ENCODE results near the gene MPPED1. TPM values are rescaled to one million over a fixed set of nuclear protein-coding genes. Genes with fewer than 3 reads are reported as not detected.

The MPPED1 gene
- total and polyA plus RNA-seq, 2 donors (not counting 1 experiment from before 2014, with no cell fraction given), result 0.13 TPM; not detected in 1

GRCh38 chr22:43491737-43492136, 79.9 kb downstream of the MPPED1 start:
- H3K4me3 ChIP-seq (ENCODE audit: control extremely low read depth in 1 of 5, extremely low read depth in 1 of 5, insufficient read depth in 1 of 5, low read depth in 2 of 5, low read length in 4 of 5), result no peak overlapping the region
- Mint-ChIP-seq H3K4me3 (no peak overlapping the region), H3K4me1 (no peaks in the 10 kb centered on the region), H3K9me3 (ENCODE audit: insufficient read depth) (no peaks in the 10 kb centered on the region), H3K27ac (no peak overlapping the region), H3K27me3 (peaks cover 9% of the 10 kb centered on the region)
- H3K27me3 ChIP-seq (replicated peaks in 1 of 4; ENCODE audit: control extremely low read depth in 1 of 4, control insufficient read depth in 3 of 4, insufficient read depth in 4 of 4, low read length in 3 of 4), result no peaks in the 10 kb centered on the region
- ChIA-PET CTCF (interaction anchor here (1.0 kb wide), 1 partner anchor 105 kb away, joined by 3 read pairs; no protein-coding TSS in a partner anchor), POLR2A (no interaction called here)
- 100% methylated on average over 1 of the region's 1 CpG for WGBS (ENCODE audit: insufficient coverage)
- TF ChIP-seq CTCF (IDR thresholded peaks at IDR 0.05) (no peak), EZH2 (IDR thresholded peaks at IDR 0.05; ENCODE audit: borderline replicate concordance, insufficient read depth, low read depth, low read length, poor library complexity, severe bottlenecking) (no peak)
- no peaks in the 10 kb centered on the region for H3K4me1 ChIP-seq (ENCODE audit: control insufficient read depth in 2 of 2, insufficient read depth in 2 of 2, low read length in 2 of 2)
- peaks cover 0 to 8% (median 0%) of the 10 kb centered on the region in 3 donors for H3K9me3 ChIP-seq (ENCODE audit: control extremely low read depth in 1 of 3, control insufficient read depth in 2 of 3, insufficient read depth in 1 of 3, low read length in 2 of 3)
- ATAC-seq (ENCODE audit: low read depth) (no peak), DNase-seq (no peak)
- no peaks in the 10 kb centered on the region for H3K79me2 ChIP-seq (ENCODE audit: control insufficient read depth, insufficient read depth, low read length)
- H3K36me3 ChIP-seq (replicated peaks in 1 of 2; ENCODE audit: control extremely low read depth in 1 of 2, control insufficient read depth in 1 of 2, extremely low read depth in 1 of 2, insufficient read depth in 2 of 2, low read length in 1 of 2), result no peaks in the 10 kb centered on the region
- H2AFZ ChIP-seq (ENCODE audit: insufficient read depth, low read depth, low read length, poor library complexity, severe bottlenecking), result no peak overlapping the region
- H4K20me1 ChIP-seq (ENCODE audit: control insufficient read depth, insufficient read depth, low read length, poor library complexity, severe bottlenecking), result no peaks in the 10 kb centered on the region
- H3K4me2 ChIP-seq (replicated peaks; ENCODE audit: low read depth, low read length, poor library complexity, severe bottlenecking), result no peak overlapping the region
- no peak overlapping the region for H3K9ac ChIP-seq (ENCODE audit: low read length)
- H3K27ac ChIP-seq (ENCODE audit: low read length in 2 of 2), result no peak overlapping the region
- intact Hi-C loops (cut with micrococcal nuclease), result no loop called here

- ATAC-seq (ENCODE audit: low read depth) (no peak), DNase-seq (no peak)
- H3K4me3 ChIP-seq (ENCODE audit: control extremely low read depth in 1 of 5, extremely low read depth in 1 of 5, insufficient read depth in 1 of 5, low read depth in 2 of 5, low read length in 4 of 5), result no peak overlapping the region
- H3K9ac ChIP-seq (ENCODE audit: low read length), result no peak overlapping the region
- no peaks in the 10 kb centered on the region for H3K36me3 ChIP-seq (replicated peaks in 1 of 2; ENCODE audit: control extremely low read depth in 1 of 2, control insufficient read depth in 1 of 2, extremely low read depth in 1 of 2, insufficient read depth in 2 of 2, low read length in 1 of 2)
- peaks cover 0 to 9% (median 0%) of the 10 kb centered on the region in 3 donors for H3K9me3 ChIP-seq (ENCODE audit: control extremely low read depth in 1 of 3, control insufficient read depth in 2 of 3, insufficient read depth in 1 of 3, low read length in 2 of 3)
- ChIA-PET CTCF (no interaction called here), POLR2A (no interaction called here)
- H3K27ac Mint-ChIP-seq, result no peak overlapping the region
- no peak for TF ChIP-seq EZH2 (IDR thresholded peaks at IDR 0.05; ENCODE audit: borderline replicate concordance, insufficient read depth, low read depth, low read length, poor library complexity, severe bottlenecking)
- TF ChIP-seq CTCF (IDR thresholded peaks at IDR 0.05), result no peak
- H3K27me3 ChIP-seq (replicated peaks in 1 of 4; ENCODE audit: control extremely low read depth in 1 of 4, control insufficient read depth in 3 of 4, insufficient read depth in 4 of 4, low read length in 3 of 4), result no peaks in the 10 kb centered on the region
- H3K9me3 Mint-ChIP-seq (ENCODE audit: insufficient read depth), result no peaks in the 10 kb centered on the region
- whole genome bisulfite sequencing (ENCODE audit: insufficient coverage), result 89% methylated on average over 3 of the region's 5 CpGs
- no peak overlapping the region for H3K4me2 ChIP-seq (replicated peaks; ENCODE audit: low read depth, low read length, poor library complexity, severe bottlenecking)
- H3K79me2 ChIP-seq (ENCODE audit: control insufficient read depth, insufficient read depth, low read length), result no peaks in the 10 kb centered on the region
- H2AFZ ChIP-seq (ENCODE audit: insufficient read depth, low read depth, low read length, poor library complexity, severe bottlenecking), result no peak overlapping the region
- no peak overlapping the region for H3K4me3 Mint-ChIP-seq
- H3K27ac ChIP-seq (ENCODE audit: low read length in 2 of 2), result no peak overlapping the region
- no peaks in the 10 kb centered on the region for H4K20me1 ChIP-seq (ENCODE audit: control insufficient read depth, insufficient read depth, low read length, poor library complexity, severe bottlenecking)
- H3K4me1 ChIP-seq (ENCODE audit: control insufficient read depth in 2 of 2, insufficient read depth in 2 of 2, low read length in 2 of 2), result no peaks in the 10 kb centered on the region
- intact Hi-C loops (cut with micrococcal nuclease), result no loop called here
- H3K4me1 Mint-ChIP-seq, result no peaks in the 10 kb centered on the region
- peaks cover 2% of the 10 kb centered on the region for H3K27me3 Mint-ChIP-seq
Measured at GRCh38 chr22:43493297-43493696, 81.5 kb downstream of the MPPED1 start.

All from B cell (primary cell).